IgD-negative memory B cell (primary cell): ENCODE measurements around the gene CHN1. TPM values are rescaled to one million over a fixed set of nuclear protein-coding genes. Genes with fewer than 3 reads are reported as not detected.

Experiments used
- H3K27ac Mint-ChIP-seq, 3 donors: one replicate each; pipeline ENCODE4 v1.8.0; 2020 to 2022; ENCODE audit warnings: mild to moderate bottlenecking in 3 of 3, mixed read lengths in 3 of 3, moderate library complexity in 1 of 3
- H3K27me3 Mint-ChIP-seq: one replicate; pipeline ENCODE4 v1.8.0; 2021; ENCODE audit warnings: mixed read lengths
- H3K36me3 Mint-ChIP-seq: one replicate; pipeline ENCODE4 v1.8.0; 2020; ENCODE audit warnings: mild to moderate bottlenecking, mixed read lengths
- H3K4me1 Mint-ChIP-seq, 3 donors: one replicate each; pipeline ENCODE4 v1.8.0; 2020 to 2022; ENCODE audit warnings: mixed read lengths in 3 of 3, mild to moderate bottlenecking in 1 of 3
- H3K4me3 Mint-ChIP-seq, 4 donors: one replicate each; pipeline ENCODE4 v1.8.0; 2020 to 2022; ENCODE audit warnings: mild to moderate bottlenecking in 4 of 4, mixed read lengths in 4 of 4, moderate library complexity in 3 of 4
- H3K9me3 Mint-ChIP-seq, 3 donors: one replicate each; pipeline ENCODE4 v1.8.0; 2020 to 2021; ENCODE audit warnings: mixed read lengths in 3 of 3, mild to moderate bottlenecking in 1 of 3
- polyA plus RNA-seq: library from polyadenylated mRNA; unstranded; fragments of 300-500 nt; fragmentation: Illumina TruSeq; gene quantifications from one replicate; pipeline ENCODE4 v1.2.3, GENCODE V29; 2021

CHN1 gene
- polyA plus RNA-seq, 1 donor from 2014 or later: not detected

- no peak overlapping the region for H3K27ac Mint-ChIP-seq
- no peak overlapping the region for H3K4me3 Mint-ChIP-seq
- no peaks in the 10 kb centered on the region for H3K36me3 Mint-ChIP-seq
- peaks cover 3% of the 10 kb centered on the region for H3K27me3 Mint-ChIP-seq
- no peaks in the 10 kb centered on the region for H3K9me3 Mint-ChIP-seq
- H3K4me1 Mint-ChIP-seq: peaks cover 0 to 4% (median 0%) of the 10 kb centered on the region in 3 donors
Observed at GRCh38 chr2:174971868-174972781, 33.1 kb downstream of the CHN1 start.

GRCh38 chr2:174970092-174970491, 35.1 kb downstream of the CHN1 start:
- H3K9me3 Mint-ChIP-seq: no peaks in the 10 kb centered on the region
- peaks cover 0 to 4% (median 0%) of the 10 kb centered on the region in 3 donors for H3K4me1 Mint-ChIP-seq
- H3K27me3 Mint-ChIP-seq: peaks cover 5% of the 10 kb centered on the region
- H3K4me3 Mint-ChIP-seq: no peak overlapping the region
- no peaks in the 10 kb centered on the region for H3K36me3 Mint-ChIP-seq
- no peak overlapping the region for H3K27ac Mint-ChIP-seq

- Mint-ChIP-seq H3K27ac (no peak overlapping the region), H3K9me3 (no peaks in the 10 kb centered on the region), H3K27me3 (peaks cover 5% of the 10 kb centered on the region), H3K4me1 (peaks cover 0 to 4% (median 0%) of the 10 kb centered on the region in 3 donors), H3K36me3 (no peaks in the 10 kb centered on the region), H3K4me3 (no peak overlapping the region)
Observed at GRCh38 chr2:174969091-174969734, 36.0 kb downstream of the CHN1 start.

- H3K27me3 Mint-ChIP-seq: peaks cover 8% of the 10 kb centered on the region
- H3K9me3 Mint-ChIP-seq: peaks cover 0 to 8% (median 7%) of the 10 kb centered on the region in 3 donors
- no peak overlapping the region for H3K27ac Mint-ChIP-seq
- H3K36me3 Mint-ChIP-seq: peaks cover 4% of the 10 kb centered on the region
- H3K4me1 Mint-ChIP-seq: peaks cover 0 to 4% (median 0%) of the 10 kb centered on the region in 3 donors
- H3K4me3 Mint-ChIP-seq: no peak overlapping the region
Observed at GRCh38 chr2:174967691-174968260, 37.4 kb downstream of the CHN1 start.

- Mint-ChIP-seq H3K36me3 (peaks cover 4% of the 10 kb centered on the region), H3K27ac (no peak overlapping the region), H3K4me1 (peaks cover 0 to 4% (median 0%) of the 10 kb centered on the region in 3 donors), H3K9me3 (peaks cover 0 to 8% (median 7%) of the 10 kb centered on the region in 3 donors), H3K4me3 (no peak overlapping the region), H3K27me3 (peaks cover 8% of the 10 kb centered on the region)
Observed at GRCh38 chr2:174967086-174967485, 38.1 kb downstream of the CHN1 start.

- Mint-ChIP-seq H3K36me3 (peaks cover 4% of the 10 kb centered on the region), H3K27me3 (peaks cover 8% of the 10 kb centered on the region), H3K4me3 (no peak overlapping the region), H3K9me3 (peaks cover 0 to 8% (median 7%) of the 10 kb centered on the region in 3 donors), H3K27ac (no peak overlapping the region), H3K4me1 (peaks cover 0 to 4% (median 0%) of the 10 kb centered on the region in 3 donors)
Observed at GRCh38 chr2:174965992-174966744, 39.0 kb downstream of the CHN1 start.

GRCh38 chr2:174965551-174965950, 39.6 kb downstream of the CHN1 start:
- Mint-ChIP-seq H3K4me1 (peaks cover 0 to 4% (median 0%) of the 10 kb centered on the region in 3 donors), H3K9me3 (peaks cover 0 to 8% (median 7%) of the 10 kb centered on the region in 3 donors), H3K36me3 (peaks cover 4% of the 10 kb centered on the region), H3K27me3 (peaks cover 8% of the 10 kb centered on the region), H3K4me3 (no peak overlapping the region), H3K27ac (no peak overlapping the region)

GRCh38 chr2:174964404-174964803, 40.8 kb downstream of the CHN1 start:
- Mint-ChIP-seq H3K27me3 (peaks cover 8% of the 10 kb centered on the region), H3K4me3 (no peak overlapping the region), H3K9me3 (peaks cover 0 to 8% (median 7%) of the 10 kb centered on the region in 3 donors), H3K36me3 (peaks cover 4% of the 10 kb centered on the region), H3K4me1 (peaks cover 0 to 3% (median 0%) of the 10 kb centered on the region in 3 donors), H3K27ac (no peak overlapping the region)

- Mint-ChIP-seq H3K36me3 (peaks cover 4% of the 10 kb centered on the region), H3K27me3 (peaks cover 8% of the 10 kb centered on the region), H3K9me3 (peaks cover 0 to 8% (median 7%) of the 10 kb centered on the region in 3 donors), H3K4me1 (no peaks in the 10 kb centered on the region), H3K4me3 (no peak overlapping the region), H3K27ac (no peak overlapping the region)
Observed at GRCh38 chr2:174963437-174964400, 41.5 kb downstream of the CHN1 start.

- Mint-ChIP-seq H3K36me3 (peaks cover 4% of the 10 kb centered on the region), H3K4me3 (no peak overlapping the region), H3K4me1 (no peaks in the 10 kb centered on the region), H3K9me3 (peaks cover 0 to 8% (median 7%) of the 10 kb centered on the region in 3 donors), H3K27me3 (peaks cover 6% of the 10 kb centered on the region), H3K27ac (no peak overlapping the region)
Observed at GRCh38 chr2:174959787-174960186, 45.4 kb downstream of the CHN1 start.

GRCh38 chr2:174957050-174957449, 48.1 kb downstream of the CHN1 start:
- Mint-ChIP-seq H3K27me3 (peaks cover 10% of the 10 kb centered on the region), H3K4me3 (no peak overlapping the region), H3K36me3 (no peaks in the 10 kb centered on the region), H3K9me3 (no peaks in the 10 kb centered on the region), H3K4me1 (no peaks in the 10 kb centered on the region), H3K27ac (no peak overlapping the region)

- Mint-ChIP-seq H3K4me3 (no peak overlapping the region), H3K36me3 (no peaks in the 10 kb centered on the region), H3K27me3 (peaks cover 11% of the 10 kb centered on the region), H3K9me3 (no peaks in the 10 kb centered on the region), H3K27ac (no peak overlapping the region), H3K4me1 (no peaks in the 10 kb centered on the region)
Observed at GRCh38 chr2:174952607-174953006, 52.6 kb downstream of the CHN1 start.

GRCh38 chr2:174951745-174952144, 53.4 kb downstream of the CHN1 start:
- no peaks in the 10 kb centered on the region for H3K36me3 Mint-ChIP-seq
- H3K9me3 Mint-ChIP-seq: no peaks in the 10 kb centered on the region
- no peaks in the 10 kb centered on the region for H3K4me1 Mint-ChIP-seq

More at GRCh38 chr2:174951745-174952144, 53.4 kb downstream of the CHN1 start:
- no peak overlapping the region for H3K27ac Mint-ChIP-seq
- H3K27me3 Mint-ChIP-seq: peaks cover 11% of the 10 kb centered on the region
- H3K4me3 Mint-ChIP-seq: no peak overlapping the region
